LNCAP (cell line): Measurements from ENCODE around the gene OXSR1.

Source experiments
- TF ChIP-seq, protein P1 (sequence below): fragments of 450-650 bp; IDR thresholded peaks from 2 replicates; pipeline ENCODE4 v1.5.1; 2017; ENCODE audit warnings: mild to moderate bottlenecking

The OXSR1 gene

DNA sequence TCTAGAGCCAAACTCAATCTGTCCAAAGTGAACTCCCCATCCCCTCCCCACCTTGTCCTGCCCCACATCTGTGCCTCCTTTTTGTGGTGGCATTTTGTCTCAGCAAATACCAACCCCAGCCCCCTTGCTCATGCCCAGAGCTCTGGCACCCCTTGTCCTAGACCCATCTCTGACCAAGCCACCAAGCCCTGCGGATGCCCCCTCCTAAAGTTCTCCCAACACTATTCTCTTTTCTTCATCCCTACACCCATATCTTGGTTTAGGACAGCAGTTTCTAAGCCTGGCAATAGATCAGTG, 46.1 kb upstream of the OXSR1 start:
- TF ChIP-seq, protein P1, sequence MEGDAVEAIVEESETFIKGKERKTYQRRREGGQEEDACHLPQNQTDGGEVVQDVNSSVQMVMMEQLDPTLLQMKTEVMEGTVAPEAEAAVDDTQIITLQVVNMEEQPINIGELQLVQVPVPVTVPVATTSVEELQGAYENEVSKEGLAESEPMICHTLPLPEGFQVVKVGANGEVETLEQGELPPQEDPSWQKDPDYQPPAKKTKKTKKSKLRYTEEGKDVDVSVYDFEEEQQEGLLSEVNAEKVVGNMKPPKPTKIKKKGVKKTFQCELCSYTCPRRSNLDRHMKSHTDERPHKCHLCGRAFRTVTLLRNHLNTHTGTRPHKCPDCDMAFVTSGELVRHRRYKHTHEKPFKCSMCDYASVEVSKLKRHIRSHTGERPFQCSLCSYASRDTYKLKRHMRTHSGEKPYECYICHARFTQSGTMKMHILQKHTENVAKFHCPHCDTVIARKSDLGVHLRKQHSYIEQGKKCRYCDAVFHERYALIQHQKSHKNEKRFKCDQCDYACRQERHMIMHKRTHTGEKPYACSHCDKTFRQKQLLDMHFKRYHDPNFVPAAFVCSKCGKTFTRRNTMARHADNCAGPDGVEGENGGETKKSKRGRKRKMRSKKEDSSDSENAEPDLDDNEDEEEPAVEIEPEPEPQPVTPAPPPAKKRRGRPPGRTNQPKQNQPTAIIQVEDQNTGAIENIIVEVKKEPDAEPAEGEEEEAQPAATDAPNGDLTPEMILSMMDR: no peak

DNA sequence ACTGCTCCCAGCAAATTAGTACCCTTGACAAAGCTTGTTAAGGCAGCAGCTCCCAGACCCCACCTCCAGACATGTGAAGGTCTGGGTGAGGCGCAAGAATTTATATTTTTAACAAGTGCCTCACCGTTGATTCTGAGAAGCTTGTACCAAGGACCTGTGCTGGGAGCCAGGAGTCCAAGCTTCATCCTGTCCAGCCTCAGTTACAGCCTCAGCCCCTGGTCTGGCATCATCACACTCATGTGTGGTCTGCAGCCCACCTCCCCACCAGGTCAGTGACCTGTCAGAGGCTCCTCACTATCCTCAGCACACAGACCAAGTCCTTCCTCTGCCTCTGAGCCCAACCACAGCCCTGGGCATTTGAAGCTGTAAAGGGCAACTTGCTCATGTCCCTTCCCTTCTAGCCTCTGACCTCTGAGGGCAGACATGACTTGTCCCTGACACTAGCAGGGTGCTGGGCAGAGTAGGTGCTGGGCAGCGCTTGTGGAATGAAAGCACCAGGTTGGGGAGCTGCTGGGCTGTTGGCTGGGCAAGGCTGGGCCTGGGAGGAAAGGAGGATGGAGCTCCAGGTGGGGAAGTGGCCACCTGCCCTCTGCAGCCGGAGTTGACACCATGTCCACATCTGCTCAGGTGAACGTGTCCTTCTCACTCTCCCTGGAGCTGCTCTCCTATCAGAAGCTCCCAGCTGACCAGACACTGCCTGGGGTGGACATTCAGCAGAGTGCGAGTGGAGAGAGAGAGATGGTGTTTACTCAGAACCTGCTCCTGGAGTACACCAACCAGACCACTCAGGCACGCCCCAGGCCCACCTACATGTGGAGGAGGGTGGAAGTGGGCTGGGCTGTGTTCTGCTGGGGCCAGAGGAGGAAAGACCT, 45.3 kb upstream of the OXSR1 start:
- TF ChIP-seq, protein P1: no peak

- TF ChIP-seq, protein P1: no peak
Observed at GRCh38 chr3:38120693-38121450, 44.5 kb upstream of the OXSR1 start.

GRCh38 chr3:38121451-38121831, 43.9 kb upstream of the OXSR1 start:
- TF ChIP-seq, protein P1: no peak

- TF ChIP-seq, protein P1: no peak
Observed at GRCh38 chr3:38121832-38122461, 43.4 kb upstream of the OXSR1 start.

GRCh38 chr3:38122712-38123290, 42.5 kb upstream of the OXSR1 start:
- TF ChIP-seq, protein P1: no peak

- TF ChIP-seq, protein P1: no peak
Observed at GRCh38 chr3:38124324-38125122, 40.8 kb upstream of the OXSR1 start.
